DOHH2 (cell line): ENCODE measurements around the gene DAD1.

Source experiments
- EZH2phosphoT487 ChIP-seq: fragments of 200-600 bp; sonication (generic); IDR thresholded peaks from 2 replicates; pipeline ENCODE4 v1.6.1; 2017; ENCODE audit warnings: borderline replicate concordance, mild to moderate bottlenecking, antibody characterized with exemption, low read length, moderate library complexity, mixed read lengths
- TF ChIP-seq, protein P1 (sequence below): fragments of 200-600 bp; sonication (generic); IDR thresholded peaks from one replicate; pipeline ENCODE4 v1.5.1; 2014; ENCODE audit warnings: antibody characterized with exemption, mild to moderate bottlenecking, low read depth, low read length; ENCODE audit not compliant: poor library complexity, severe bottlenecking

- TF ChIP-seq EZH2phosphoT487, result no peak
- TF ChIP-seq, protein P1, sequence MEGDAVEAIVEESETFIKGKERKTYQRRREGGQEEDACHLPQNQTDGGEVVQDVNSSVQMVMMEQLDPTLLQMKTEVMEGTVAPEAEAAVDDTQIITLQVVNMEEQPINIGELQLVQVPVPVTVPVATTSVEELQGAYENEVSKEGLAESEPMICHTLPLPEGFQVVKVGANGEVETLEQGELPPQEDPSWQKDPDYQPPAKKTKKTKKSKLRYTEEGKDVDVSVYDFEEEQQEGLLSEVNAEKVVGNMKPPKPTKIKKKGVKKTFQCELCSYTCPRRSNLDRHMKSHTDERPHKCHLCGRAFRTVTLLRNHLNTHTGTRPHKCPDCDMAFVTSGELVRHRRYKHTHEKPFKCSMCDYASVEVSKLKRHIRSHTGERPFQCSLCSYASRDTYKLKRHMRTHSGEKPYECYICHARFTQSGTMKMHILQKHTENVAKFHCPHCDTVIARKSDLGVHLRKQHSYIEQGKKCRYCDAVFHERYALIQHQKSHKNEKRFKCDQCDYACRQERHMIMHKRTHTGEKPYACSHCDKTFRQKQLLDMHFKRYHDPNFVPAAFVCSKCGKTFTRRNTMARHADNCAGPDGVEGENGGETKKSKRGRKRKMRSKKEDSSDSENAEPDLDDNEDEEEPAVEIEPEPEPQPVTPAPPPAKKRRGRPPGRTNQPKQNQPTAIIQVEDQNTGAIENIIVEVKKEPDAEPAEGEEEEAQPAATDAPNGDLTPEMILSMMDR, result no peak
Measured at GRCh38 chr14:22552827-22553076, 36.3 kb downstream of the DAD1 start.
